ENCODE measurements around the gene SRSF5.

Gene SRSF5

GRCh38 chr14:69770559-69770958, 3.6 kb downstream of the SRSF5 start:
- DNase-seq (ENCODE audit: low spot score) = no peak

GRCh38 chr14:69771136-69771535, 4.2 kb downstream of the SRSF5 start:
- no peak for DNase-seq (ENCODE audit: low spot score)

DNA sequence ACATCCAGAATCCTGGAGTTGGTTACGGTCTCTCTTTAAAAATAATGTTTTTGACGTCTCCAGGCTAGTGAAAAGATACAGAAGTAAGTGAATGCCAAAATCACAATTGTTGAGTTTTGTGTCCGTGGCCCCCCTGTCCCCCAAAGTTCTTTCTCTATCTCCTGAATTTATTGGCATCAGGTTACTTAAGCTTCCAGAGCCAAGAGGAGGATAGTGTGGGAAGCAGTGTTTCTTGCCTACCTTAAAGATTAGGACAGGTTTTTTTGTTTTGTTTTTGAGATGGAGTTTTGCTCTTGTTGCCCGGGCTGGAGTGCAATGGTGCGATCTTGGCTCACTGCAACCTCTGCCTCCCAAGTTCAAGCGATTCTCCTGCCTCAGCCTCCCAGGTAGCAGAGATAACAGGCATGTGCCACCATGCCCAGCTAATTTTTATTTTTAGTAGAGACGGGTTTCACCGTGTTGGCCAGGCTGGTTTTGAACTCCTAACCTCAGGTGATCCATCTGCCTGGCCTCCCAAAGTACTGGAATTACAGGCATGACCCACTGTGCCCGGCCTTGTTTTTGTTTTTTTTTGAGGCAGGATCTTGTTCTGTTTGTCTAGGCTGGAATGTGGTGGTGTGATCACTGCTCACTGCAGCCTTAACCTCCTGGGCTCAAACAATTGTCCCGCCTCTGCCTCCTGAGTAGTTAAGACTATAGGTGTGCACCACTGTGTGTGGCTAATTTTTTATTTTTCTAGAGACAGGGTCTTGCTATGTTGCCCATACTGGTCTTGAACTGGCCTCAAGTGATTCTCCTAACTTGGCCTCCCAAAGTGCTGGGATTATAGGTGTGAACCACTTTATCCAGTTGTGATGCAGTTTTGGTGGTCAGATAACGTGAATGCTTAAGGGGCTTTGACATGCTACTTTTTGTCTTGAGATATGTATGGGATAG, 5.4 kb downstream of the SRSF5 start:
- no peak for DNase-seq (ENCODE audit: low spot score)

DNA sequence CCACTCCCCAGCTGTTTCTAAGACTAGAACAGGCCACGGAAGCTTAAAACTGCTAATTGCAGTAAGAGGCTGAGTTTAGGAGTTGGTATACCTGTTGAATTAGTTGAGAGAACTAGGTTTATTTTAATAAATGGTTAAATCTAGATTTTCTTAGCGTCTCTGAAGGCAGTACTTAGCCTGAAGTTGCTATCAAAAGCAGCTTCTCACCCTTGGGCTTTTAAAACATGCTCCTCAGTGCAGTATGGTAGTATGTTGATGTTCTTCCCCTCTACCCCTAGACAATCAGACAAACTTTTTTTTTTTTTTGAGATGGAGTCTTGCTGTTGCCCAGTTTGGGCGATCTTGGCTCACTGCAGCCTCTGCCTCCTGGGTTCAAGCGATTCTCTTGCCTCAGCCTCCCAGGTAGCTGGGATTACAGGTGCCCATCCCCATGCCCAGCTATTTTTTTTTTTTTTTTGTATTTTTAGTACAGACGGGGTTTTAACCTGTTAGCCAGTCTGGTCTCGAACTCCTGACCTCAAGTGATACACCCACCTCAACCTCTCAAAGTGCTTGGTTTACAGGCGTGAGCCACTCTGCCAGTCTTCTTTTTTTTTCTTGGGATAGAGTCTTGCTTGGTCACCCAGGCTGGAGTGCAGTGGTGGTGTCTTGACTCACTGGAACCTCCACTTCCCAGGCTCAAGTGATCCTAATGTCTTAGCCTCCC, 6.8 kb downstream of the SRSF5 start:
- no peak for DNase-seq (ENCODE audit: low spot score)

DNA sequence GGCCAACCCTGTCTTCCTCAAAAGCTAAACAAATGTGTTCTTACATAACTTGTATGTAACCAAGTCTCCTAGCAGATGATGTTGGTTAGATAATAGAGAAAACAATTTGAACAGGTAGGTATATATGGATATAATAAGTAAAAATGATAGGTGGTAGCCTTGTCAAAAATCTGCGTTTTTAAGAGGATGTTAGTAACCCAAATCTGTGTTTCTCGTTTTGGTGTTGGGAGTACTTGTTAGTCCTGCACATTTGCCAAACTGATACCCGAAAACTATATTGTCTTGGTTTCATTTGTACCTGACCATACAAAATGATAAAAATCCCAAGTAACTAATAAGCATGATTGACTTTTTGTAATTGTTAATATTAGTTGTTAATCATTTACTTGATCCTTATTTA, 8.1 kb downstream of the SRSF5 start:
- no peak for DNase-seq (ENCODE audit: low spot score)

- DNase-seq (ENCODE audit: low spot score) = no peak
Measured at GRCh38 chr14:69776875-69777453, 10.0 kb downstream of the SRSF5 start.

DNA sequence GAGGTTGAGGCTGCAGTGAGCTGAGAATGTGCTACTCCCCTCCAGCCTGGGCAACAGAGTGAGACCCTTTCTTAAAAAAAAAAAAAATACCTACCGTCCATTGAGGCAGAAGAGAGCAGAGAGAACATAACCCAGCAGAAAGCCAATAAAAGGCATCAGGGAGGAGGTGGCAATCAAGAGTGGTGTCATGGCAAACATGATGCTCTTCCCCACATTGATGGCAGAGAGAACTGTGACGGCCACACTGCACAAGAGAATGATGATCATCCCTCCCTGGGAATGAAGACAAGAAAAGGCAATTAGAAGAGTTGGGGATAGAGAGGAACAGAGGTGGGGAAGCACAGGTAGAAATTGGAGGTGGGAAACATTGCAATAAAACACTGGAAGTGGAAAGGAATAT, 12.1 kb downstream of the SRSF5 start:
- DNase-seq (ENCODE audit: low spot score) = no peak

DNA sequence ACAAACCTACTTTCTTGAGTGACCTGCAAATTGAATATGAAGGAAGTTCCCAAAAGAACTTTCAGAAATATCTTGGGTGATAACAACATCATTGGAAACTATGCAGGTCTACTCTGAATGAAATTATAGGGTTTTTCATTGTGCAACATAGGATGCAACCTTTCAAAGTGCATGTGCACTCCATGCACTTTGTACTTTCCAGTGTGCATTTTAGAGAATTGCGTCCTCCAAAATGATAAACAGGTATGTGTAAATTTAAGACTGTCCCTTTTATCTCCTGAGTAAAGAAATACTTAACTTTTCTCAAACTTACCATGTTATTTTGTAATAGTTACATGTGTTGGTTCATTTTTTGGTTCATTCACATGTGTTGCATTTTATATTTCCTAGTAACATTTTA, 13.2 kb downstream of the SRSF5 start:
- no peak for DNase-seq (ENCODE audit: low spot score)

- DNase-seq (ENCODE audit: low spot score) = no peak
Measured at GRCh38 chr14:69780952-69781351, 14.0 kb downstream of the SRSF5 start.

DNA sequence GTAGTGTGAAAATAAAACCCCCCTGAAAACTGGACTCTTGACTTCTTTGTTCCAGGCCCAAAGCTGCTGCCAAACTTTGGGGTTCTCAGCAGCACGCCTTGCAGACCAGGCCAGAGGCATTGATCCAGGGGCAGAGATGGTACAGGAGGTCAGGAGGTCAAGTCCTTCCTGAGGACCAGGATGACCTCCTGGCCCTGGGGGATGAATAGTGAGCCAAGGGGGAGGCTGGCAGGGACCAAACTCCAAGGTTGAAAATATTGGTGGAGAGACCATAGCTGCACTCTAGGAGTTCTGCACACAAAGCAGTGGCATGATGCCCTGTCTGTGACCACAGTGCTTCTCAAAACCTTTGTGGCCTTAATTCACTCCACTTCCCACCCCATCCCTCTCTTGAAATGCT, 18.0 kb downstream of the SRSF5 start:
- DNase-seq (ENCODE audit: low spot score) = no peak

GRCh38 chr14:69786603-69787002, 19.7 kb downstream of the SRSF5 start:
- DNase-seq (ENCODE audit: low spot score) = no peak

DNA sequence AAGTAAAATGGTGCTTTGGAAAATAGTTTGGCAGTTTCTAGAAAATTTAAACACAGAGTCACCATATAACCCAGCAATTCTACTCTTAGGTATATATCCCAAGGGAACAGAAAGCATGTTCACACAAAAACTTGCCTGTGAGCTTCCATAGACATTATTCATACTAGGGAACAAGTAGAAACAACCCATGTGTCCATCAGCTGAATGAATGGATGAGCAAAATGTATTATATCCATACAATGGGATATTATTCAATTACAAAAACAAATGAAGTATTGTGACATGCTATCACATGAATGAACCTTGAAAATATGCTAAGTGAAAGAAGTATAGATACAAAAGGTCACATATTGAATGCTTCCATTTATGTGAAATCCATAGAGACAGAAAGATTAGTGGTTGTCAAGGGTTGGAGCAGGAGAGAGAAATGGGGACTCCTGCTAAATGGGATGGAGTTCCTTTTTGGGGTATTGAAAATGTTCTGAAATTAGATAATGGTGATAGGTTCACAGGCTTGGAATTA, 22.2 kb downstream of the SRSF5 start:
- no peak for DNase-seq (ENCODE audit: low spot score)

- no peak for DNase-seq (ENCODE audit: low spot score)
Measured at GRCh38 chr14:69792887-69793421, 26.0 kb downstream of the SRSF5 start.

- no peak for DNase-seq (ENCODE audit: low spot score)
Measured at GRCh38 chr14:69794791-69795190, 27.8 kb downstream of the SRSF5 start.

- no peak for DNase-seq (ENCODE audit: low spot score)
Measured at GRCh38 chr14:69795691-69796090, 28.7 kb downstream of the SRSF5 start.

GRCh38 chr14:69796797-69797500, 30.0 kb downstream of the SRSF5 start, which contains the start of gene SLC10A1:
SLC10A1 (minus strand) TSS chr14:69797241; CDS start chr14:69797155, 86 bp downstream.
- no peak for DNase-seq (ENCODE audit: low spot score)

DNA sequence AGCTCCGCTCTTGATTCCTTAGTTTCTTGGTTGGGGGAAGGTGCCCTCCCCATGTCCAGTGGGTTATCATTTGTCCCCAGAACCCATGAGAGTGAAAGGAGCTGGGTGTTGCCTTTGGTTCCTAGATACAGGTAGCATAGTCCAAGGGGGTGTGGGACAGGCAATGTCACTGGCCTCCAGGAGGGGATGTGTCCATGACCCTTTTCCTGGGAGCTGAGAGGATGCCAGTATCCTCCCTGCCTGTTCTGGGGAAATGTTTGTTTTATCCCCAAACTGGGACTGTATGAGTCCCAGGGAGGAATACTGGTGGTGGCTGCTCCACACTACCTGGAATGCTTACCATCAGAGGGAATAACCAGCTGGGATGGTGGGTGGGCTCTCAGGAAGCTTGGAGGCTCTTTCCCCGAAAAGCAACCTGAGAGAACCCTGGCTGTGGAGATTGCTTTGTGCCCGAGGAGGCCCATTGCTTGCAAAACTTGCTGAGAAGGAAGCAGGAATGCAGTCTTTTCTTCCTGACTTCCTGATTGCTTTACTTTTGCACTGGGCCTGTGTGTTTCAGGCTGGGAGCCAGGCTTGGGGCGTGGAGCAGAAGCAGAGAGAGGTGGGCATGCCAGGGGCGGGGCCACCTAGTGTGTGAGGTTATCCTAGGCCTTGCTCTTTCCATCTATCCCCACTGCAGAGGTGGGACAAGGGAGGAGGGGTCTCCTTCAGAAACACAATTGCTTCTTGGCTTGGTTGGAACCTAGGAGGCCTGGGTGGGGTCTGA, 30.8 kb downstream of the SRSF5 start:
- no peak for DNase-seq (ENCODE audit: low spot score)

GRCh38 chr14:69798339-69798735, 31.4 kb downstream of the SRSF5 start:
- no peak for DNase-seq (ENCODE audit: low spot score)

DNA sequence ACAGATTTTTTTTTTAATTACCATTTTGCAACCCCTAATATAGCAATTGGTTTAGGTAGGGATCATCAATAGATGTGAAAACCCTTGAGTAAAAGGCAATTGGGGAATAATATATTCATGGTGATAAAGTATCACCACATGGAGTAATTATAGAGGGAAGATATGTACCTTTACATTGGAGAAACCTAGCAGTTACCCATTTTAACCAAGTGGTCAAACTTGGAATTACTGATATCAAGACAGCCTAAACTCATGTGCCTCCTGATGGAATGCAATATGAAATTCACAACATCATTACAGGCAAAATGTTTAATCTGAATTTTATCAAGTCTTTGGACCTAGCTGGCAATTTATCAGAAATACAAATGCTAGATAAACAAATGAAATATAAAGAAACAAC, 36.8 kb downstream of the SRSF5 start:
- no peak for DNase-seq (ENCODE audit: low spot score)

DNA sequence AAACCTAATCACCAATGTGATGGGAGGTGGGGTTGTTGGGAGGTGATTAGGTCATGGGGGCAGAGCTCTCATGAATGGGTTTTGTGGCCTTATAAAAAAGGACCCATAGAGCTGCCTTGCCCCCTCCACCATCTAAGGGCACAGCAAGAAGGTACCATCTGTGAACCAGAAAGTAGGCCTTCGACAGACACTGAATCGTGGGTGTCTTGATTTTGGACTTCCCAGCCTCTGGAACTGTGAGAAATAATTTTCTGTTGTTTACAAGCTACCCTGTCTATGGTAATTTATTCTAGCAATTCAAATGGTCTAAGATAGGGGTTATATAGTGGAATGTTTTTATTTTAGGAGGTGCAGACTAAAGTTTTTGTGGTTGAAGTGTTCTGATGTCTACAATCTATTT, 38.0 kb downstream of the SRSF5 start:
- DNase-seq (ENCODE audit: low spot score) = no peak

DNA sequence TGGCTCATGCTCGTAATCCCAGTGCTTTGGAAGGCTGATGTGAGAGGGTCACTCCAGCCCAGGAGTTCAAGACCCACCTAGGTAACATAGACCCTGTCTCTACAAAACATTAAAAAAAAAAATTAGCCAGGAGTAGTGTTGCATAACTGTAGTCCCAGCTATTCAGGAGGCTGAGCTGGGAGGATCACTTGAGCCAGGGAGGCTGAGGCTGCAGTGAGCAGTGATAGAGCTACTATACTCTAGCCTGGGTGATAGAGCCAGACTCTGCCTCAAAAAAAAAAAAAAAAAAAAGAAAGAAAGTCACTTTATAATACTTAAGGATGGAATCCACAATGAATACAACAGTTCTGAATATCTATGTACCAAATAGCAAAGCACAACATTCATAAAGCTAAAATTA, 40.2 kb downstream of the SRSF5 start:
- no peak for DNase-seq (ENCODE audit: low spot score)
